ENCODE measurements around the gene FAM13A.

FAM13A gene

GRCh38 chr4:88759895-88760290, 297.1 kb downstream of the FAM13A start:
- no peak for DNase-seq (ENCODE audit: low read depth)
- in situ Hi-C loops (cut with HindIII; ENCODE audit: low sequenced_read_pairs): no loop called here
- TF ChIP-seq CTCF (IDR thresholded peaks at IDR 0.05; ENCODE audit: low read depth, low read length, missing control alignments): no peak
- no peak overlapping the region for H3K4me3 ChIP-seq (ENCODE audit: low read depth, low read length)

- DNase-seq (ENCODE audit: low read depth): peak; percentile 27
- no peak overlapping the region for H3K4me3 ChIP-seq (ENCODE audit: low read depth, low read length)
- in situ Hi-C loops (cut with HindIII; ENCODE audit: low sequenced_read_pairs): no loop called here
- no peak for TF ChIP-seq CTCF (IDR thresholded peaks at IDR 0.05; ENCODE audit: low read depth, low read length, missing control alignments)
Observed at GRCh38 chr4:88759039-88759894, 297.7 kb downstream of the FAM13A start.

GRCh38 chr4:88758264-88758663, 298.7 kb downstream of the FAM13A start:
- in situ Hi-C loops (cut with HindIII; ENCODE audit: low sequenced_read_pairs): no loop called here
- no peak for DNase-seq (ENCODE audit: low read depth)
- TF ChIP-seq CTCF (IDR thresholded peaks at IDR 0.05; ENCODE audit: low read depth, low read length, missing control alignments): no peak
- H3K4me3 ChIP-seq (ENCODE audit: low read depth, low read length): no peak overlapping the region

- DNase-seq (ENCODE audit: low read depth): no peak
- no peak overlapping the region for H3K4me3 ChIP-seq (ENCODE audit: low read depth, low read length)
- no peak for TF ChIP-seq CTCF (IDR thresholded peaks at IDR 0.05; ENCODE audit: low read depth, low read length, missing control alignments)
- in situ Hi-C loops (cut with HindIII; ENCODE audit: low sequenced_read_pairs): no loop called here
Observed at GRCh38 chr4:88757776-88758175, 299.2 kb downstream of the FAM13A start.

- in situ Hi-C loops (cut with HindIII; ENCODE audit: low sequenced_read_pairs): no loop called here
- no peak overlapping the region for H3K4me3 ChIP-seq (ENCODE audit: low read depth, low read length)
- no peak for TF ChIP-seq CTCF (IDR thresholded peaks at IDR 0.05; ENCODE audit: low read depth, low read length, missing control alignments)
- DNase-seq (ENCODE audit: low read depth): no peak
Observed at GRCh38 chr4:88757067-88757466, 299.9 kb downstream of the FAM13A start.

- in situ Hi-C loops (cut with HindIII; ENCODE audit: low sequenced_read_pairs): no loop called here
- no peak for TF ChIP-seq CTCF (IDR thresholded peaks at IDR 0.05; ENCODE audit: low read depth, low read length, missing control alignments)
- H3K4me3 ChIP-seq (ENCODE audit: low read depth, low read length): no peak overlapping the region
- no peak for DNase-seq (ENCODE audit: low read depth)
Observed at GRCh38 chr4:88756149-88756548, 300.8 kb downstream of the FAM13A start.

Data from astrocyte of the cerebellum (primary cell).